ENCODE data around the gene RASSF6.

GRCh38 chr4:73606465-73606974 is 13.7 kb downstream of the RASSF6 start:
- TF ChIP-seq, protein P1, sequence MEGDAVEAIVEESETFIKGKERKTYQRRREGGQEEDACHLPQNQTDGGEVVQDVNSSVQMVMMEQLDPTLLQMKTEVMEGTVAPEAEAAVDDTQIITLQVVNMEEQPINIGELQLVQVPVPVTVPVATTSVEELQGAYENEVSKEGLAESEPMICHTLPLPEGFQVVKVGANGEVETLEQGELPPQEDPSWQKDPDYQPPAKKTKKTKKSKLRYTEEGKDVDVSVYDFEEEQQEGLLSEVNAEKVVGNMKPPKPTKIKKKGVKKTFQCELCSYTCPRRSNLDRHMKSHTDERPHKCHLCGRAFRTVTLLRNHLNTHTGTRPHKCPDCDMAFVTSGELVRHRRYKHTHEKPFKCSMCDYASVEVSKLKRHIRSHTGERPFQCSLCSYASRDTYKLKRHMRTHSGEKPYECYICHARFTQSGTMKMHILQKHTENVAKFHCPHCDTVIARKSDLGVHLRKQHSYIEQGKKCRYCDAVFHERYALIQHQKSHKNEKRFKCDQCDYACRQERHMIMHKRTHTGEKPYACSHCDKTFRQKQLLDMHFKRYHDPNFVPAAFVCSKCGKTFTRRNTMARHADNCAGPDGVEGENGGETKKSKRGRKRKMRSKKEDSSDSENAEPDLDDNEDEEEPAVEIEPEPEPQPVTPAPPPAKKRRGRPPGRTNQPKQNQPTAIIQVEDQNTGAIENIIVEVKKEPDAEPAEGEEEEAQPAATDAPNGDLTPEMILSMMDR (IDR thresholded peaks at IDR 0.05; ENCODE audit: insufficient read depth, low read length, poor library complexity, severe bottlenecking), result no peak
- no peak for TF ChIP-seq EZH2phosphoT487 (conservative IDR thresholded peaks at IDR 0.05; ENCODE audit: low read length)
